ENCODE measurements around the gene ASCC3.
"Not testable (repeated sequence)": the region's sequence is repeated elsewhere in the genome, so short reads cannot be mapped to it uniquely, and the experiment has no call there.

The ASCC3 gene

GRCh38 chr6:100880853-100881706, at the start of gene ASCC3:
ASCC3 (minus strand) TSS chr6:100881329; CDS start chr6:100867997, 13,332 bp downstream.
- in situ Hi-C loops (cut with HindIII; ENCODE audit: low sequenced_read_pairs) = no loop called here

GRCh38 chr6:100925749-100926148, 44.6 kb upstream of the ASCC3 start:
- in situ Hi-C loops (cut with HindIII; ENCODE audit: low sequenced_read_pairs) = no loop called here

- in situ Hi-C loops (cut with HindIII; ENCODE audit: low sequenced_read_pairs) = no loop called here
Observed at GRCh38 chr6:100924534-100925227, 43.6 kb upstream of the ASCC3 start.

GRCh38 chr6:100923481-100924165, 42.5 kb upstream of the ASCC3 start:
- in situ Hi-C loops (cut with HindIII; ENCODE audit: low sequenced_read_pairs) = no loop called here

GRCh38 chr6:100920028-100920605, 39.0 kb upstream of the ASCC3 start:
- in situ Hi-C loops (cut with HindIII; ENCODE audit: low sequenced_read_pairs) = no loop called here

GRCh38 chr6:100918152-100918551, 37.0 kb upstream of the ASCC3 start:
- in situ Hi-C loops (cut with HindIII; ENCODE audit: low sequenced_read_pairs) = no loop called here

- in situ Hi-C loops (cut with HindIII; ENCODE audit: low sequenced_read_pairs) = no loop called here
Observed at GRCh38 chr6:100915876-100916275, 34.7 kb upstream of the ASCC3 start.

- in situ Hi-C loops (cut with HindIII; ENCODE audit: low sequenced_read_pairs) = no loop called here
Observed at GRCh38 chr6:100913400-100914276, 32.5 kb upstream of the ASCC3 start.

GRCh38 chr6:100906325-100906724, 25.2 kb upstream of the ASCC3 start:
- in situ Hi-C loops (cut with HindIII; ENCODE audit: low sequenced_read_pairs) = no loop called here

- in situ Hi-C loops (cut with HindIII; ENCODE audit: low sequenced_read_pairs) = no loop called here
Observed at GRCh38 chr6:100905067-100905466, 23.9 kb upstream of the ASCC3 start.

- in situ Hi-C loops (cut with HindIII; ENCODE audit: low sequenced_read_pairs) = no loop called here
Observed at GRCh38 chr6:100904316-100904715, 23.2 kb upstream of the ASCC3 start.

GRCh38 chr6:100901582-100901981, 20.5 kb upstream of the ASCC3 start:
- in situ Hi-C loops (cut with HindIII; ENCODE audit: low sequenced_read_pairs) = no loop called here

GRCh38 chr6:100899202-100899601, 18.1 kb upstream of the ASCC3 start:
- in situ Hi-C loops (cut with HindIII; ENCODE audit: low sequenced_read_pairs) = no loop called here

GRCh38 chr6:100897671-100898070, 16.5 kb upstream of the ASCC3 start:
- in situ Hi-C loops (cut with HindIII; ENCODE audit: low sequenced_read_pairs) = no loop called here

- in situ Hi-C loops (cut with HindIII; ENCODE audit: low sequenced_read_pairs) = no loop called here
Observed at GRCh38 chr6:100893743-100894142, 12.6 kb upstream of the ASCC3 start.

GRCh38 chr6:100892693-100893092, 11.6 kb upstream of the ASCC3 start:
- in situ Hi-C loops (cut with HindIII; ENCODE audit: low sequenced_read_pairs) = no loop called here

GRCh38 chr6:100892116-100892515, 11.0 kb upstream of the ASCC3 start:
- in situ Hi-C loops (cut with HindIII; ENCODE audit: low sequenced_read_pairs) = no loop called here

- in situ Hi-C loops (cut with HindIII; ENCODE audit: low sequenced_read_pairs) = no loop called here
Observed at GRCh38 chr6:100891079-100891478, 9.9 kb upstream of the ASCC3 start.

GRCh38 chr6:100890646-100891045, 9.5 kb upstream of the ASCC3 start:
- in situ Hi-C loops (cut with HindIII; ENCODE audit: low sequenced_read_pairs) = not testable (repeated sequence)

- in situ Hi-C loops (cut with HindIII; ENCODE audit: low sequenced_read_pairs) = no loop called here
Observed at GRCh38 chr6:100889351-100889750, 8.2 kb upstream of the ASCC3 start.
